ENCODE data around the gene PRICKLE1.

Gene PRICKLE1

DNA sequence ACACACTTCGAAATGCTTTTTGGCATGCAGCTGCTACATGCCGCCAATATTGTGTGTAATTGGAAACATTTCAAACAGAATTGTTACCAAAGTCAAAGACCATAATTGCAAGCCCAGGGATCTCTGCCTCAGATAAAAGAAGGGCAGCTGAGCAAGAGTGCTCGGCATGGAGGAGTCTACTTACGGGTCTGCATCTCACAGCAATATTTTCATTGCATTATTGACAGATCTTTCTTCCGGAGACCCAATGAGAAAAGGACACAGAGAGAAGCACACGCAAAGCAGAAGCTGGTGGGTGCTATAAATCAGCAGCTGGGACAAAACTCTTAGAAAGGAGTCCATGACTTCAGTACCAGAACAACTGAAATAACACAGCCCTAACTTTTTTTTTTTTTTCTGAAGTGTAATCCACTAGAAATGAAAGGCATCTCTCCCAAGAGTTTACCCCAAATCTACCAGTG lies 4.9 kb downstream of the PRICKLE1 start:
- ATAC-seq (ENCODE audit: insufficient read depth, low read depth) = no peak
- no peak for DNase-seq
- TF ChIP-seq EZH2 (IDR thresholded peaks at IDR 0.05; ENCODE audit: borderline replicate concordance, low read depth, low read length, severe bottlenecking) = no peak
- Histone ChIP-seq H3K4me1 (ENCODE audit: insufficient read depth, low read length) (no peaks in the 10 kb centered on the region), H3K9ac (ENCODE audit: low read depth, low read length) (no peak overlapping the region), H3K27ac (ENCODE audit: low read length) (no peak overlapping the region), H3K27me3 (ENCODE audit: insufficient read depth, low read length, poor library complexity) (no peaks in the 10 kb centered on the region), H3K9me3 (ENCODE audit: insufficient read depth, low read length, severe bottlenecking) (no peaks in the 10 kb centered on the region), H3K4me3 (ENCODE audit: low read depth in 1 of 2, low read length in 2 of 2) (no peak overlapping the region), H4K20me1 (ENCODE audit: insufficient read depth, low read length) (no peaks in the 10 kb centered on the region), H3K79me2 (ENCODE audit: insufficient read depth, low read length) (no peaks in the 10 kb centered on the region), H2AFZ (ENCODE audit: low read depth, low read length) (no peak overlapping the region), H3K4me2 (ENCODE audit: insufficient read depth, low read length) (no peak overlapping the region), H3K36me3 (ENCODE audit: insufficient read depth, low read length) (no peaks in the 10 kb centered on the region)

DNA sequence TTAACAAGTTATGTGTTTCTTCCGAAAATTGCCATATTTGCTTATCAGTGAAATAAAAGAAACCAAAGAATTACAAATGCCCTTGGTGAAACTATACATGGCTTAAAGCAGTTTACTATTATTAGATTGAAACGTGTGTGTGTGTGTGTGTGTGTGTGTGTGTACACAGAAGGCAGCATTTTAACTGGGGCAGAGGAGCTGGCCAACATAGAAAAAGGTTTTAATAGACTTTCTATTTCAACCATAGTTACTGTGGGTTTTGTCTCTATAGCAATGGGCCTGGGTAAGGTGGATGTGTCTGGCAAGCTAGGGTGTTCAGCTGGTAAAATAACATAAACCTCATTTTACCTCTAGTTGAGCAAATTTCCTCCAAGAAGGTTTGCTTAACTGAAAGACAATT lies 6.5 kb downstream of the PRICKLE1 start:
- Histone ChIP-seq H3K4me2 (ENCODE audit: insufficient read depth, low read length) (no peak overlapping the region), H3K9ac (ENCODE audit: low read depth, low read length) (no peak overlapping the region), H3K4me3 (ENCODE audit: low read depth in 1 of 2, low read length in 2 of 2) (no peak overlapping the region), H3K27me3 (ENCODE audit: insufficient read depth, low read length, poor library complexity) (no peaks in the 10 kb centered on the region), H3K36me3 (ENCODE audit: insufficient read depth, low read length) (no peaks in the 10 kb centered on the region), H3K79me2 (ENCODE audit: insufficient read depth, low read length) (no peaks in the 10 kb centered on the region), H3K27ac (ENCODE audit: low read length) (no peak overlapping the region), H3K4me1 (ENCODE audit: insufficient read depth, low read length) (no peaks in the 10 kb centered on the region), H2AFZ (ENCODE audit: low read depth, low read length) (no peak overlapping the region), H3K9me3 (ENCODE audit: insufficient read depth, low read length, severe bottlenecking) (no peaks in the 10 kb centered on the region), H4K20me1 (ENCODE audit: insufficient read depth, low read length) (no peaks in the 10 kb centered on the region)
- ATAC-seq (ENCODE audit: insufficient read depth, low read depth) (no peak), DNase-seq (no peak)
- TF ChIP-seq, protein P1, sequence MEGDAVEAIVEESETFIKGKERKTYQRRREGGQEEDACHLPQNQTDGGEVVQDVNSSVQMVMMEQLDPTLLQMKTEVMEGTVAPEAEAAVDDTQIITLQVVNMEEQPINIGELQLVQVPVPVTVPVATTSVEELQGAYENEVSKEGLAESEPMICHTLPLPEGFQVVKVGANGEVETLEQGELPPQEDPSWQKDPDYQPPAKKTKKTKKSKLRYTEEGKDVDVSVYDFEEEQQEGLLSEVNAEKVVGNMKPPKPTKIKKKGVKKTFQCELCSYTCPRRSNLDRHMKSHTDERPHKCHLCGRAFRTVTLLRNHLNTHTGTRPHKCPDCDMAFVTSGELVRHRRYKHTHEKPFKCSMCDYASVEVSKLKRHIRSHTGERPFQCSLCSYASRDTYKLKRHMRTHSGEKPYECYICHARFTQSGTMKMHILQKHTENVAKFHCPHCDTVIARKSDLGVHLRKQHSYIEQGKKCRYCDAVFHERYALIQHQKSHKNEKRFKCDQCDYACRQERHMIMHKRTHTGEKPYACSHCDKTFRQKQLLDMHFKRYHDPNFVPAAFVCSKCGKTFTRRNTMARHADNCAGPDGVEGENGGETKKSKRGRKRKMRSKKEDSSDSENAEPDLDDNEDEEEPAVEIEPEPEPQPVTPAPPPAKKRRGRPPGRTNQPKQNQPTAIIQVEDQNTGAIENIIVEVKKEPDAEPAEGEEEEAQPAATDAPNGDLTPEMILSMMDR (IDR thresholded peaks at IDR 0.05; ENCODE audit: borderline replicate concordance, extremely low read depth, low read length, poor library complexity, severe bottlenecking) = no peak
- no peak for TF ChIP-seq EZH2 (IDR thresholded peaks at IDR 0.05; ENCODE audit: borderline replicate concordance, low read depth, low read length, severe bottlenecking)

DNA sequence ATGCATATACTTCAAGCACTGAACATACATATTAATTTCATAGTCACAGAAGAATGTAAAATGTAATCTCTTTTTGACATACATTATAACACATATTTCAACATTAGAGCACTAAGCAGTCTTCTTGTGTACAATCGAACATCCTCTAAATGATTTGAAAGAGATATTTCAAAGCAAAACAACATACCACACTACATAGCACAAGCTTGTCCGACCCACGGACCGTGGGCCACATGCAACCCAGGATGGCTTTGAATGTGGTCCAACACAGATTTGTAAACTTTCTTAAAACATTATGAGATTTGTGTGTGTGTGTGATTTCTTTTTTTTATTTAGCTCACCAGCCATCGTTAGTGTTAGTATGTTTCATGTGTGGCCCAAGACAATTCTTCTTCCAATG lies 7.0 kb downstream of the PRICKLE1 start:
- Histone ChIP-seq H3K27me3 (ENCODE audit: insufficient read depth, low read length, poor library complexity) (no peaks in the 10 kb centered on the region), H3K27ac (ENCODE audit: low read length) (no peak overlapping the region), H3K36me3 (ENCODE audit: insufficient read depth, low read length) (no peaks in the 10 kb centered on the region), H3K79me2 (ENCODE audit: insufficient read depth, low read length) (no peaks in the 10 kb centered on the region), H3K4me2 (ENCODE audit: insufficient read depth, low read length) (no peak overlapping the region), H3K9me3 (ENCODE audit: insufficient read depth, low read length, severe bottlenecking) (no peaks in the 10 kb centered on the region), H3K9ac (ENCODE audit: low read depth, low read length) (no peak overlapping the region), H3K4me3 (ENCODE audit: low read depth in 1 of 2, low read length in 2 of 2) (no peak overlapping the region), H4K20me1 (ENCODE audit: insufficient read depth, low read length) (no peaks in the 10 kb centered on the region), H3K4me1 (ENCODE audit: insufficient read depth, low read length) (no peaks in the 10 kb centered on the region), H2AFZ (ENCODE audit: low read depth, low read length) (no peak overlapping the region)
- ATAC-seq (ENCODE audit: insufficient read depth, low read depth) = no peak
- DNase-seq = no peak
- TF ChIP-seq, protein P1 (IDR thresholded peaks at IDR 0.05; ENCODE audit: borderline replicate concordance, extremely low read depth, low read length, poor library complexity, severe bottlenecking) = no peak
- no peak for TF ChIP-seq EZH2 (IDR thresholded peaks at IDR 0.05; ENCODE audit: borderline replicate concordance, low read depth, low read length, severe bottlenecking)

DNA sequence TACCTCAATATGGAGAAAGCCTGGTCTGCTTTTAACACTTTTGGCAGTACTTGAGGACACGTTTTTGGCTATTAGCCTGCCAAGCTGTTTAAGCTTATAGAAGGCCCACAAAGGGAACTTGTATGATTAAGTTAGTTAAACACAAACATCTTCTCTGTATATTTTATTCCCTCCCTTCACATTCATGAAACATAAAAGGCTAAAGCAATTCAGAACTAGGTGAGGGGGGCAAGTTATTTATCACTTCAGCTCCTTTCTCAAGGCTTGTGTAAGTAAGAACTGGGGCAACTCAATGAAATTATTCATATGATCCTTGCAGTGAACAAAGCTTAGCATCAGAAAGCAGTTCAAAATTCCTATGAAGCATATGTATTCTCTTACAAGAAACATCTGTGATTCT lies 7.5 kb downstream of the PRICKLE1 start:
- Histone ChIP-seq H3K4me2 (ENCODE audit: insufficient read depth, low read length) (no peak overlapping the region), H3K36me3 (ENCODE audit: insufficient read depth, low read length) (no peaks in the 10 kb centered on the region), H4K20me1 (ENCODE audit: insufficient read depth, low read length) (no peaks in the 10 kb centered on the region), H3K9me3 (ENCODE audit: insufficient read depth, low read length, severe bottlenecking) (no peaks in the 10 kb centered on the region), H3K27ac (ENCODE audit: low read length) (no peak overlapping the region), H3K79me2 (ENCODE audit: insufficient read depth, low read length) (no peaks in the 10 kb centered on the region), H2AFZ (ENCODE audit: low read depth, low read length) (no peak overlapping the region), H3K9ac (ENCODE audit: low read depth, low read length) (no peak overlapping the region), H3K4me1 (ENCODE audit: insufficient read depth, low read length) (no peaks in the 10 kb centered on the region), H3K4me3 (ENCODE audit: low read depth in 1 of 2, low read length in 2 of 2) (no peak overlapping the region), H3K27me3 (ENCODE audit: insufficient read depth, low read length, poor library complexity) (no peaks in the 10 kb centered on the region)
- no peak for ATAC-seq (ENCODE audit: insufficient read depth, low read depth)
- no peak for TF ChIP-seq EZH2 (IDR thresholded peaks at IDR 0.05; ENCODE audit: borderline replicate concordance, low read depth, low read length, severe bottlenecking)
- TF ChIP-seq, protein P1 (IDR thresholded peaks at IDR 0.05; ENCODE audit: borderline replicate concordance, extremely low read depth, low read length, poor library complexity, severe bottlenecking) = no peak
- no peak for DNase-seq
